Nucleus accumbens (tissue), 56 donors: ENCODE data around the gene VARS2.
A peak's percentile ranks its signal among the peaks of the same experiment; 100 is the strongest.
"Not testable (repeated sequence)": the region's sequence is repeated elsewhere in the genome, so short reads cannot be mapped to it uniquely, and the experiment has no call there.

Experiments used
- DNase-seq, 56 donors: peaks; one replicate each; lab custom pipeline; 2025; lab: John Stamatoyannopoulos, UW

Gene VARS2

DNA sequence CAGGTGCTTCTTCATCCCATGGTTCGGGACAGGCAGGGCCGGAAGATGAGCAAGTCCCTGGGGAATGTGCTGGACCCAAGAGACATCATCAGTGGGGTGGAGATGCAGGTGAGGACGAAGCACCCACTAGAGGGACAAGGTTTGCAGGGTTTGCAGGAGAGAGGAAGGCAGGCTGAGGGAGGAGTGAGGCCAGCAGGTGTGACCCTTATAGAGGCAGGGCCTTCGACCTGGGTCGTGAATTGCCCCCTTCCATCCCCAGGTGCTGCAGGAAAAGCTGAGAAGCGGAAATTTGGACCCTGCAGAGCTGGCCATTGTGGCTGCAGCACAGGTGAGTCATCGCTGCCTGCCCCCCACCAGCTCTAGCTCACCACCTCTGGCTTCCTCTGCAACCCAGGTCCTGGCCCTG, 8.4 kb downstream of the VARS2 start:
- DNase-seq = no peak

DNA sequence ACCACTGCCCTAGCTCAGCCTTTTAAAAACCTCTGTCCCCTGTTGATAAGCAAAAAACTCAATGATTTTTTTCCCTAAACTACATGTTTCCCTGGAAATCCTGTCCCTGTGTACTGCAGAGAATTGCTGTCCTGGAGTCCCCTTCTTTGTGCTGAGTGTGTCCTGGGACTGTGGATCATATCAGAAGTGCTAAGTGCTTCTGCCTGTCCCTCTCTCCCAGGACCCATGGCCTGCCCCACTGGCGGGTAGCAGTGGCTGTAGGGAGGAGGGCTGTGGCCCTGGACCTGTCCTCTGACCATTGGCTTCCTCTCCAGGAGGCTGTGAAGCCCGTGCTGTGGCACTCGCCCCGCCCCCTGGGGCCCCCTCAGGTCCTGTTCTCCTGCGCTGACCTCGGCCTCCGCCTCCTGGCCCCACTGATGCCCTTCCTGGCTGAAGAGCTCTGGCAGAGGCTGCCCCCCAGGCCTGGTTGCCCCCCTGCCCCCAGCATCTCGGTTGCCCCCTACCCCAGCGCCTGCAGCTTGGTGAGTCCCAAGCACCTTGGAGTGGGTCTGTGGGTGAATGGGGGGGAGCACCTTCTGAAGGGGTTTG, 10.1 kb downstream of the VARS2 start:
- not testable (repeated sequence) for DNase-seq

DNA sequence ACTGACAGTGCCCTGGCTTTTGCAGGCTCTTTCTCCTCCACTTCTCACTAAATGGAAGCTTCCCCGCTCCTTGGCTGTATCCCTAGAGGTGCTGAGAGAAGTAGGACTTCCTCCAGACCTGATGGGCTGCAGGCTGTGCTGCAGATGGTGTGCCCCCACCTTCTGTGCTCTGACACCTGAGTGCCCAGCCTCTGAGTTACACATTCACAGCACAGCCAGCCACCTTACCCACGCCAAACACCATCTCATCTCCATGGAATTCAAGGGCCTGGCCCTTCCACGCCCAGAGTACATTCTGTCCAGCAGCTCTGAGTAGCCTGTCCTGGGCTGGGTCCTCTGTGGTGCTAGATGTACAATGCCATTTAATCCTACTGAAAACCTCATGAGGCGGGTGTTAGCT, 12.6 kb downstream of the VARS2 start:
- DNase-seq = no peak

DNA sequence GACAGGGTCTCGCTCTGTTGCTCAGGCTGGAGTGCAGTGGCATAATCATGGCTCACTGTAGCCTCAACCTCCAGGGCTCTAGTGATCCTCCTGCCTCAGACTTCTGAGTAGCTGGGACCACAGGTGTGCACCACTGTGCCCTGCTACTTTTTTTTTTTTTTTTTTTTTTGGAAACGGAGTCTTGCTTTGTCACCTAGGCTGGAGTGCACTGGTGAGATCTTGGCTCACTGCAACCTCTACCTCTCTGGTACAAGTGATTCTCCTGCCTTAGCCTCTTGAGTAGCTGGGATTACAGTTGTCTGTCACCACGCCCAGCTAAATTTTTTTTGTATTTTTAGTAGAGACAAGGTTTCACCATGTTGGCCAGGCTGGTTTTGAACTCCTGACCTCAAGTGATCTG, 13.0 kb downstream of the VARS2 start:
- DNase-seq = not testable (repeated sequence)

DNA sequence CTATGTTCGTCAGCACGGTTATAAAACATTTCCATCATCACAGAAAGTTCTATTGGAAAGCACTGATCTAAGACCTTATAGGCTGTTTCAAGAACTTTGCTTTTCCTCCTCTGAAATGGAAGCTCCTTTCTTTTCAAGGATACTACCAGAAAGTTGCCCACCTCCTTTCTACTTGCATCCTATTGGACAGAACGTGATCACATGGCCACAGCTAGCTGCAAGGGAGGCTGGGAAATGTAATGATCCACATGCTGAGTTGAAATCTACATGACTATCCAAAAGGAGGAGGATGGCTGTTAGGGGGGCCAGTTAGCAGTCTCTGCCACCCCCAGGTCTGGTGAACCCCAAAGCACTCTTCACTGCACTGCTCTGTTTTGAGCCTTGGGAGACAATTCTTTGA, 14.6 kb downstream of the VARS2 start:
- no peak for DNase-seq

DNA sequence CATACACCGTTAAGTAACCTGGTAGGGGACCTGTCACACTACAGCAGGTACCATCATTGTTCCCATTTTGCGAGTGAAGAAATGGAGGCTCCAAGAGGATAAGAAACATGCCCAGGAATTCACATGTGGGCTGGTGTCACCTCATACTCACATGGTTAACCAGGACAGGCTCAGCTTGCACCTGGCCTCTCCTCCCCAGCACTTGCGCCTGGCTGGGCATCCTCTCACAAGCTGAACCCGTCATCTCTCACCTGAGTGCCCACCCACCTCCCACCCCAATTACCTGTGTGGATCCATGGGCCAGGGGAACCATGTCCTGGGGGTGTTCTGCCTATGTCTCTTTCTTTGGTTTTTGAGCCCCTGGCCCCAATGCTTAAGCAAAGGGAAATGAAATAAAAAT, 16.5 kb downstream of the VARS2 start:
- no peak for DNase-seq

DNA sequence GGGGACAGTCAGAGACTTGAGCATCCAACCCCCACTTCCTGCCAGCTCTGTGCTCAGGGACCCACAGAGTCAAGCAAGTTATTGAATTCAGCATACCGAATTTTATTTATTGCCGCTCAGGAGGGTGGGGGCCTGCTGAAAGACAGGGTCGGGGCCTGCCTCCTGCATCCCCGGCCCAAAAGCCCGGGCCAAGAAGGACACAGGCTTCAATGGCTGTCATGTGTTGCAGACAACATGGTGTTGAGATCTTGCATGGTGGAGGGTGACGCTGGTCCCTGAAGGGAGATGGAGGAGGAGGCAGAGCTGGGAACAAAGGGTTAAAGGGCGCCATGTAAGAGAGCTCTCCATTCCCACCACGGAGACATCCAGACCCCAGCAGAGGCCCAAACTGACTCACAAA, 17.2 kb downstream of the VARS2 start:
- DNase-seq = no peak

DNA sequence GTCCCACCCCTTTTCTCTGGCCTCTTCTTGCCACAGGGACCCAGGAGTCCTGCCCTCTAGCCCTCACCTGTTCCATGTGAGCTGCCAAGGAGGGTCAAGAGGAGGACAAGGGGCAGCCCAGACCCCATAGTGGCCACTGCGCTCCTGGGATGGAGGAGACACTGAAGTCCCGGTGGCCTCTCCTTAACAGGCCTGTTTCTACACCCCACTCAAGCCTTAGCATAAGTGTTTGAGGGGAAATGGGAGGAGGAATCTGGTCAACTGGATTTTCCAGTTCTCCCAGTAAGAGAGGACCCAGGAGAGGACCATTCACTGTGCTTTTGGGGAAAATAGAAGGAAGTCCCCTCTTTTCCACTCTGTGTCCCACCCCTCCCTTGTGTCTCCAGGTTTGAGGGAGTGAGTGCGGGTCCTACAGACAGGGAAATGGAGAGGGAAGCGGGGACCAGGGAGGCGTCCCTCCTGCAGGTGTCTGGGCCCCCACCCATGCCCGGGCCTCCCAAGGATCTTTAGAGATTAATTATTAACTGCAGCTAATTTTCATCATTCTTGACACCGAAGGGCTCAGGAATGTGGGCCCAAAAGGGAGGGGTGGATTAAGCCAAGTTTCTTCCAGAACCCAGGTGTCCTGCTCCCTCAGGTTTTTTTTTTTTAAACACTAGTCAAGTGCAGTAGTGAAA, 18.1 kb downstream of the VARS2 start, which contains the start of gene SFTA2:
TSS of gene SFTA2 (minus strand) at position 202 of the 677 bp plus-strand sequence. CDS start at position 128, 74 bp downstream.
- no peak for DNase-seq

DNA sequence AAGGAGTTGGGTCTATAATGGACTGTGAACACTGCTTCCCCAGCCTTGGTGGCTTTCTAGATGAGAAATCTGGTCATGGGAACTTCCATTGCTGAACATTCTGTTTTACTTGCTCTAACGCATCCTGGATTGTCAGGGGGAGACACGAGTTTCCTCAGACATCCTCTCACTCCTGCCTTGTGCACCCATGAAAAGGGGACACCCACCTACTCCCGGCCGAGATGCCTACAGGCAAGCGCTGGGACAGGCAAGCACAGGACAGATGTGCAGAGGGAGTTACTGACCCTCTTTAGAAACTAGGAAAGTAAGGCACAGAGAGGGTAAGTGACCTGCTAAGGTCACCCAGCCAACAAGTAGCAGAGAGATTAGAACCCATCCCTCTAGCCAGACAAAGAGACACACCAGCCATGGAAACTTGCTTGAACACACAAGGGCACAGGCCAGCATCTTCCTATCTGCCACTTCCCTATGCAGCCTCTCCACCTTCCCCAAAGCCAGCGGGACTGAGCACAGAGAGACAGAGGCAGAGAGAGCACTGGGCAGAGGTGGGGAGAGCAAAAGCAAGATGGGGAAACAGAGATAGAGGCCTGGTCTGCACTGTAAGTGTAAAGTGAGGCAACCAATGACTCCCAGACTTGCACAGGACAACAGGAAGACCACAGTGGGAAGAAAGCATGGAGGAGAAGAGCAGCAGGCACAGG, 18.8 kb downstream of the VARS2 start:
- no peak for DNase-seq

DNA sequence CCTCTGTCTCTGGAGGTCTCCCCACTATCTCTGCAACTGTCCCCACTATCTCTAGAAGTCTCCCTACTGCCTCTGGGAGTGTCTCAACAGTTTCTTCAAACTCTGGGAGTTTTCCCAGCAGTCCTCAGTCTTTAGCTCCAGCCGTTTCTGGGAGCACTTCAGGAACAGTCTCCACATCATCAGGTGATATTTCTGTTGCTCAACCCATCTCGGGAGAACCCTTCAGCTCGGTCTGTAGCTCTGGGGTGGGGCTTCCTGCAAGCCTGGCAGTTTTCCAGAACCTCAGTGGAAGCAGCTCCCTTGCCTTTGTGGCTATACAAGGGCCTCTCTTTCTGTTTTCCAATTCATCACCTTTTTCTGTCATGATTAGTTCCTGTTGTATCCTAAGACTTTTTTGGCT, 21.0 kb downstream of the VARS2 start:
- DNase-seq = no peak

DNA sequence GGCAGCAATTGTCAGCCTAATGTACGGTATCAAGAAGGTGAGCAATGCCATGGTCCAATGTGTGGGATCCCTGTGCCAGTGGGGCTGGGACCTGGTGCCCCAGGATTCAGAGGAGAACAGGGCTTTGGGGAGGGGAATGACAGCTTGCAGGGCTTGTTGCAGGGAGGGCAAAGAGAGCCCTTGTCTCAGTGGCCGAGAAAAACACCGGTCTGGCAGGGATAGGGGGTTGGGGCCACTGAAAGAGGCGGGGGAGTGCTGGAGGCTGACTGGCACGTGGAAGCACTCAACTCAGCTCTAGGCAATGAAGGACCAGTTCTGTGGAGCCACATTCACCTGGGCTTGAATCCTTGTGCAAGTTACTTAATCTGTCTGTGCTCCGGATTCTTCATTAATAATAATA, 23.2 kb downstream of the VARS2 start:
- no peak for DNase-seq

DNA sequence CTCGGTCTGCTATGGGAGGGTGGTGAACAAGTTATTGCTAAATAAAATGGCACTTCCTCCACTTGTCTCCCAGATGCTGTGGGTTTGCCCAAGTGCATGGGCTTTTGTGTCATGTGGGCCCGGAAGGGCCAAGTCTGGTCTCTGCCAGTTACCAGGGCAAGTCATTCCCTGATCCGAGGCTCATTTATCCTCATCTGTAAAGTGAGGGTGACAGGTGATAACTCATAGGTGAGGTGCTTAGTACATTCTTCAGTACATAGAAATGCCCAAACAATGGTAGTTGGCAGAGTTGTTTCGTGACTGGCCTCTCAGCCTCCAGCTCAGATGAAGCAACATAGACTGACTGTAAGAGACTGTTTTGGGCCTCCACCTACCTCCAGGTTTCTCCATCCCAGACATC, 24.7 kb downstream of the VARS2 start:
- no peak for DNase-seq

DNA sequence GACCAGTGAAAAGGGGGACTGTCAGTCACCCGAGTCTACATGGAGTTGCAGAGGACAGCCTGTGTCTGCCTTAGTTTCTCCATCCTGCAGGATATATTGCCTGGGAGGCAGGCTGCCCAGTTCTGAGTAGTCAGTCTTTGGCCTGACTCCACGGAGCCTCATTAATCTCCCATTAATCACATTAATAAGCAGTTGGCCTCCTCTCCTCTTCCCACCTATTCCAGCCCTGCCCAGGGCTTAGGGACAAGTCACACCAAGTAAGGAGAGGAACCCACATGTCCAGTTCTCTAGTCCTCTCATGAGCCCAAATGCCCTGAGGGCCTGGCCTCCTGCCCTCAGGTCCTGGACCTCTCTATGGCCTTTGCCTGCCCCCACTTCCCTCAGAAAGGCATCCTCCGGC, 25.4 kb downstream of the VARS2 start:
- no peak for DNase-seq

DNA sequence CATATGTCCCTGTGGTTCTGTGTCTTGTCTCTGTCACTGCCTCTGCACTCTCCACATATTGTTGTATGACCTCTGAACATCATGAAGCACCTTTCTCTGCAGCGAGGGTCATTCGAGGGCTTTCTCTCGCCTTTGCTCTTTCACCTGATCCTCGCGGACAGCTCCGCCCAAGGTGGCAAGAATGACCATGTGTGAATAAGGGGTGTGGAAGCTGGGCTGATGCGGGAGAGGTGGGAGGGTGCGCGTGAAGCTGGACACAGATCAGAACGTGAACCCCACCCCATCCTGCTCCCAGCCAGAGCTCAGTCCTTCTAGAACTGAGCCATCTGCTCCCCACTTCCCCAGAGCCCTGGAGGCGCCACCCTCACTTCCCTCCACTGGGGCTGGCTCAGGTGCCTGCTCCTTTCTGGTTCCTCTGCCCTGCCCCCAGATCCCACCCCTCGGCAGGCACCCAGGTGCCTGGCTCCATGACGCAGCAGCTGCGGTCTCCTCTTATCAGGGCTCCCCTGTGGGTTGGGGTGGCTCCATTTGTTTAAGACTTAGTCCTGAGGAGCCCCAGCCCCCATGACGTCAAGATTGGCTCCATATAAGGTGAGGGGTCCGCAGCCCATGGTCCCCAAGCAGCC, 26.4 kb downstream of the VARS2 start, which contains the start of gene MUCL3:
TSS of gene MUCL3 (plus strand) at position 613 of the 626 bp plus-strand sequence. CDS start 27 bp downstream, outside the sequence.
- no peak for DNase-seq

DNA sequence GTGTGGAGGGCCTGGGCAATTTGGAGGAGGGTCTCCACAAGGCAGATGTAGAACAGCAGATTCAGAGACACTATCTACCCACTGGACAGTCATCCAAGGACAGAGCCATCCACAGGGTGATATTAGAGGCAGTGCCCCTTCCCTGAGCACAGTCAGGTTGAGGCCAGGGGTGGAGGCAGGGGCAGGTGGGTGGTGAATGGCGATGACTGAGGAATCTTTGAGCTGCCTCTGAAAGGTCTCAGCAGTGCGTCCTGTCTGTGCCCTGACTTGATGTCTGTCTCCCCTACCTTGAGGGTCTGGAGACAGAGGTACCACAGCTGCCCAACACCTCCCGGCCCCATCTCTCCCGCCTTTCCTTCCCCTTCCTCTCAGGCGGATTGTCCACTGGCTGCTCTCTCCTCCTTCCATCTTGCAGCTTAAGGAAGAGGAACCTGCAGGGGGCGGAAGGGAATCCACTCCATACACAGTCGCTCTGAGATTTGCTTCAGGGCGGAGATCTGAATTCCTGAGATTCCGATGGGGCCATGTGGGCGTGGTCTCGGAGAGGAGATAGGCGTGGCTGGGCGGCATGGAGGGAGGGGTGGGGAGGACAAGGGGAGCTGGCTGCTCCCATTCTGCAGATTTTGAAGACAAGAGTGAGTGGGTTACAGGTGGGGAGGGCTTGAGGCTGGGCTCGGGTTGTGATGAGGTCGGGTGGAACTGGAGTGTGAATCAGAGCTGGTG, 28.5 kb downstream of the VARS2 start:
- DNase-seq = peak in 2 of 56 donors; percentile 4 to 21

DNA sequence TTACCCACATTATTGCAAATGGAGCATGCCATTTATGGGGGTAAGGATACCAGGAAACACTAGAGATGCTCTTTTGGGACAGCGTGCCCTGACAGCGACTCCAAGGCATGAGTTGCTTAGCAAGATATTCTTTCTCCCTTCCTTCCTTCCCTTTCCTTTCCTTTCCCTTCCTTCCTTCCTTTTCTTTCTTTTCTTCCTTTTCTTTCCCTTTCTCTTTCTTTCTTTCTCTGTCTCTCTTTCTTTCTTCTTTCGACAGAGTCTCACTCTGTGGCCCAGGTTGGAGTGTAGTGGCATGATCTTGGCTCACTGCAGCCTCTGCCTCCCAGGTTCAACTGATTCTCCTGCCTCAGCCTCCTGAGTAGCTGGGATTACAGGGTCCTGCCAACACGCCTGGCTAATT, 30.0 kb downstream of the VARS2 start:
- DNase-seq = no peak

DNA sequence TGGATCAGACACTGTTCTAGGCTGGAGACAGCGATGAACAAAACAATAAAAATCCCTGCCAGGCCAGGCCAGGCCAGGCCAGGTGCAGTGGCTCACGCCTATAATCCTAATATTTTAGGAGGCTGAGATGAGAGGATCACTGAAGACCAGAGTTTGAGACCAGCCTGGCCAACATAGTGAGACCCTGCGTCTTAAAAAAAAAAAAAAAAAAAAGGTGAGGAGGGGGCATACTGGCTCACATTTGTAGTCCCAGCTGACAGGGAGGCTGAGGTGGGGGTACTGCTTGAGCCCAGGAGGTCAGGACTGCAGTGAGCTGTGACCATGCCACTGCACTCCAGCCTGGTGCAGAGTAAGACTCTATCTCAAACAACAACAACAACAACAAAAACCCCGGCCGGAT, 31.2 kb downstream of the VARS2 start:
- DNase-seq = no peak

DNA sequence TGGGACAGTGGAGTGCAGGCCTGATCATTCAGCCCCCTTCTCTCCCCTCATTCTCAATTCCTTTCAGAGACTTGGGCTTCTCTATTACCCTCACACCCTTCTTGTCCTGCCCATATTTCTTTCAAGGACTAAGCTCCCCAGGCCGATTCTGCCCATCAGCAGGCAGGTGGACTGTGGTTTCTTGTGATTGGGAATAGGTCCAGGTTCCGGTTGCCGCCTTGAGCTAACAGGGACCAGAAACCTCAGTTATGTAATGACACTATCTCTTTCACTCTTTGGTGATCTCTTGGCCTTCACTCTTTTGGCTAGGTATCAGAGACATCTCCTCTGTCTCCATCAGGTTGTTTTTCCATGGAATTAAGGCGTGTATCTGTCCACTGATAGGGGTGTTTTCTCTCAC, 33.2 kb downstream of the VARS2 start:
- no peak for DNase-seq

DNA sequence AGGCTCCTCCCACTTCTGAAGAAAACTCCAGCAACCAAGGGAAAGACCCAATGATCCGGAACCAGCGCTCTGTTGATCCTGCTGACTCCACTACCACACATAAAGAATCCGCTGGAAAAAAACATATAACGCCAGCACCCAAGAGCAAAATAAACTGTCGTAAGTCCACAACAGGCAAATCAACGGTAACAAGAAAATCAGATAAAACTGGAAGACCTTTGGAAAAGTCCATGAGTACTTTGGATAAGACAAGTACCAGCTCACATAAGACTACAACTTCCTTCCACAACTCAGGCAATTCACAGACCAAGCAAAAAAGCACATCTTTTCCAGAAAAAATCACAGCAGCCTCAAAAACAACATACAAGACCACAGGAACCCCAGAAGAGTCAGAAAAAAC, 34.8 kb downstream of the VARS2 start:
- no peak for DNase-seq

DNA sequence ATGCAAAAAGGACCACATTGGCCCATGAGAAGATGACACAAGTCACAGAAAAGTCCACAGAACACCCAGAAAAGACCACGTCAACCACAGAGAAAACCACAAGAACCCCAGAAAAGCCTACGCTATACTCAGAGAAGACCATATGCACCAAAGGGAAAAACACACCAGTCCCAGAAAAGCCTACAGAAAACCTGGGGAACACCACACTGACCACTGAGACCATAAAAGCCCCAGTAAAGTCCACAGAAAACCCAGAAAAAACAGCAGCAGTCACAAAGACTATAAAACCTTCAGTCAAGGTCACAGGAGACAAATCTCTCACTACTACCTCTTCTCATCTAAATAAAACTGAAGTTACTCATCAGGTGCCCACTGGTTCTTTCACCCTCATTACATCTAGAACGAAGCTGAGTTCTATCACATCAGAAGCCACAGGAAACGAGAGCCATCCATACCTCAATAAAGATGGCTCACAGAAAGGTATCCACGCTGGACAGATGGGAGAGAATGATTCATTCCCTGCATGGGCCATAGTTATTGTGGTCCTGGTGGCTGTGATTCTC, 38.0 kb downstream of the VARS2 start:
- no peak for DNase-seq
